ENCODE data around the gene LRMDA.

Gene LRMDA

DNA sequence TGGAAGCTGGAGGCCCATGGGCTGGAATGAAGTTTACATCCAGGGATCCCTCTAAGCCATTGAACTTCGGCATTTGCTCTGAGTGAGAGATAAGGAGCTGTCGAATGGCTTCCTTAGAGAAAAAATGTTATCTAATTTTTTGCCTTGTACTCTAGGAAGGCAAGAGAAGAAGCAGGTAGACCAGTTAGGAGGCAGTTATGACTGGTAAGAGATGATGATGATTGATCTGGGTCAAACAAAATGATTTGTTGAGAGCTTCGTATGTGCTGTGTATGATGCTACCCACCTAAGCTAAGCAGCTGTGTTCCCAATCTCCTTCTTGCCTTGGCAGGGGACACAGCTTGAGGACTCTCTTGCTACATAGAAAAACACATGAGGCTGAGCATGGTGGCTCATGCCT is 370.2 kb downstream of the LRMDA start:
- Histone ChIP-seq H4K20me1 (ENCODE audit: insufficient read depth, low read length) (no peaks in the 10 kb centered on the region), H3K27me3 (ENCODE audit: insufficient read depth, low read length, poor library complexity) (peaks cover under 1% of the 10 kb centered on the region), H3K9me3 (ENCODE audit: insufficient read depth, low read length, severe bottlenecking) (no peaks in the 10 kb centered on the region), H3K9ac (ENCODE audit: low read depth, low read length) (no peak overlapping the region), H3K27ac (ENCODE audit: low read length) (no peak overlapping the region), H2AFZ (ENCODE audit: low read depth, low read length) (no peak overlapping the region), H3K79me2 (ENCODE audit: insufficient read depth, low read length) (no peaks in the 10 kb centered on the region), H3K4me3 (ENCODE audit: low read depth in 1 of 2, low read length in 2 of 2) (no peak overlapping the region), H3K4me2 (ENCODE audit: insufficient read depth, low read length) (no peak overlapping the region), H3K4me1 (ENCODE audit: insufficient read depth, low read length) (no peaks in the 10 kb centered on the region), H3K36me3 (ENCODE audit: insufficient read depth, low read length) (no peaks in the 10 kb centered on the region)
- ATAC-seq (ENCODE audit: insufficient read depth, low read depth) = no peak
- TF ChIP-seq EZH2 (IDR thresholded peaks at IDR 0.05; ENCODE audit: borderline replicate concordance, low read depth, low read length, severe bottlenecking) = no peak
- TF ChIP-seq, protein P1, sequence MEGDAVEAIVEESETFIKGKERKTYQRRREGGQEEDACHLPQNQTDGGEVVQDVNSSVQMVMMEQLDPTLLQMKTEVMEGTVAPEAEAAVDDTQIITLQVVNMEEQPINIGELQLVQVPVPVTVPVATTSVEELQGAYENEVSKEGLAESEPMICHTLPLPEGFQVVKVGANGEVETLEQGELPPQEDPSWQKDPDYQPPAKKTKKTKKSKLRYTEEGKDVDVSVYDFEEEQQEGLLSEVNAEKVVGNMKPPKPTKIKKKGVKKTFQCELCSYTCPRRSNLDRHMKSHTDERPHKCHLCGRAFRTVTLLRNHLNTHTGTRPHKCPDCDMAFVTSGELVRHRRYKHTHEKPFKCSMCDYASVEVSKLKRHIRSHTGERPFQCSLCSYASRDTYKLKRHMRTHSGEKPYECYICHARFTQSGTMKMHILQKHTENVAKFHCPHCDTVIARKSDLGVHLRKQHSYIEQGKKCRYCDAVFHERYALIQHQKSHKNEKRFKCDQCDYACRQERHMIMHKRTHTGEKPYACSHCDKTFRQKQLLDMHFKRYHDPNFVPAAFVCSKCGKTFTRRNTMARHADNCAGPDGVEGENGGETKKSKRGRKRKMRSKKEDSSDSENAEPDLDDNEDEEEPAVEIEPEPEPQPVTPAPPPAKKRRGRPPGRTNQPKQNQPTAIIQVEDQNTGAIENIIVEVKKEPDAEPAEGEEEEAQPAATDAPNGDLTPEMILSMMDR (IDR thresholded peaks at IDR 0.05; ENCODE audit: borderline replicate concordance, extremely low read depth, low read length, poor library complexity, severe bottlenecking) = no peak
- no peak for DNase-seq

DNA sequence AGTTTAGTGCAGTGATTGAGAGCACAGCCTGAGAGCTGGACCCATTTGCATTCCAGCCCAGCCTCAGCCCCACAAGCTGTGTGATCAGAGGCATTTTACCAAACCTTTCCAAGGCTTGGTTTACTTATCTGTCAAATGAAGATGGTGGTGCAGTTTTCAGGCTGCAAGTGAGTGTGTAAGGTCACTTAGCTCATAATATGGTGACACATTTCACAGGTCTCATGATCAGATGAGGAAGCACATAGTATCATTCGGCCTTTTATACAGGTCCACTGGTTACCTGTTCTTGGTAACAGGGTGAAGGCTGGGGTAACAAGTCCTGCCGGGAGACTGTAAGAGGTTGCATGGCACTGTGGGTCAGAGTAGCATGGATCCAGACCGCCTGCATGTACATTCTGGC is 371.7 kb downstream of the LRMDA start:
- Histone ChIP-seq H3K36me3 (ENCODE audit: insufficient read depth, low read length) (no peaks in the 10 kb centered on the region), H3K4me3 (ENCODE audit: low read depth in 1 of 2, low read length in 2 of 2) (no peak overlapping the region), H3K79me2 (ENCODE audit: insufficient read depth, low read length) (no peaks in the 10 kb centered on the region), H3K9me3 (ENCODE audit: insufficient read depth, low read length, severe bottlenecking) (no peaks in the 10 kb centered on the region), H3K27me3 (ENCODE audit: insufficient read depth, low read length, poor library complexity) (peaks cover 6% of the 10 kb centered on the region), H3K9ac (ENCODE audit: low read depth, low read length) (no peak overlapping the region), H3K4me1 (ENCODE audit: insufficient read depth, low read length) (no peaks in the 10 kb centered on the region), H2AFZ (ENCODE audit: low read depth, low read length) (no peak overlapping the region), H3K27ac (ENCODE audit: low read length) (no peak overlapping the region), H4K20me1 (ENCODE audit: insufficient read depth, low read length) (no peaks in the 10 kb centered on the region), H3K4me2 (ENCODE audit: insufficient read depth, low read length) (no peak overlapping the region)
- TF ChIP-seq, protein P1 (IDR thresholded peaks at IDR 0.05; ENCODE audit: borderline replicate concordance, extremely low read depth, low read length, poor library complexity, severe bottlenecking) = no peak
- TF ChIP-seq EZH2 (IDR thresholded peaks at IDR 0.05; ENCODE audit: borderline replicate concordance, low read depth, low read length, severe bottlenecking) = no peak
- DNase-seq (no peak), ATAC-seq (ENCODE audit: insufficient read depth, low read depth) (no peak)

DNA sequence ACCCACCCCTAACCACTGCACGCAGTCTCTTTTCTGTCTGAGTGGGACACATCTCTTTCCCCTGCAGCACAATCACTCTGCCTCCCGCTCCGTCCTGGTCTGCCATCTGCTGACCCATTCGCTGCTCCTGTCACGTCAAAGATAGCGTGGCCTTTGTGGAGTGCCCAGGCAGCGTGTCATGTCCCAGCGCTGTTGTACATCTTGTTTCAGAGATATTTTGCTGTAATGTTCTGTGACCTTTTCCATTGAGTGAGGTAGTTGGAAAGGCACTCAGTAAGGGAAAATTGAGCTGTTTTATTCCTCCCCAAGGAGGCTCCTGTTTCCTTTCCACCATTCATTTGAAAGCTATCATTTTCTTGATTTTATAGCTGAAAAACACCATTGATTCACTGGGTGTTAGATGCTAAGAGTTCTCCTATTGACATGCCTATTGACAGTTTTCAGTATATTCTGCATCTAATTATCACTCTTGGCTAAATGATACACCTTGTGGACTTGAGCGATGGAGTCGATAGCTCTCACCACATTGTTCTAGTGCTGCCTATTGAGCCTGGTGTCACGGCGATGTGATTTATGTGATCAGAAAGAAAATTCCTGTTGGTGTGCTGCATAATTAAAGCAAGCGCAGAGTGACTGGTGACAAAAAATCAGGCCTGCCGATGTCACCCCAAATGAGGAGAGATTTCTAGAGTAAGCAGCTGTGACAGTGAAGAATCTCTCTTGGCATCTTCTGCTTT is 372.6 kb downstream of the LRMDA start:
- H3K4me1 ChIP-seq (ENCODE audit: insufficient read depth, low read length) = no peaks in the 10 kb centered on the region
- H3K4me2 ChIP-seq (ENCODE audit: insufficient read depth, low read length) = no peak overlapping the region
- no peaks in the 10 kb centered on the region for H3K79me2 ChIP-seq (ENCODE audit: insufficient read depth, low read length)
- no peak overlapping the region for H3K27ac ChIP-seq (ENCODE audit: low read length)
- peaks cover 6% of the 10 kb centered on the region for H3K27me3 ChIP-seq (ENCODE audit: insufficient read depth, low read length, poor library complexity)
- H3K4me3 ChIP-seq (ENCODE audit: low read depth in 1 of 2, low read length in 2 of 2) = no peak overlapping the region
- DNase-seq (no peak), ATAC-seq (ENCODE audit: insufficient read depth, low read depth) (no peak)
- no peaks in the 10 kb centered on the region for H3K36me3 ChIP-seq (ENCODE audit: insufficient read depth, low read length)
- H4K20me1 ChIP-seq (ENCODE audit: insufficient read depth, low read length) = no peaks in the 10 kb centered on the region
- no peaks in the 10 kb centered on the region for H3K9me3 ChIP-seq (ENCODE audit: insufficient read depth, low read length, severe bottlenecking)
- no peak overlapping the region for H2AFZ ChIP-seq (ENCODE audit: low read depth, low read length)
- TF ChIP-seq EZH2 (IDR thresholded peaks at IDR 0.05; ENCODE audit: borderline replicate concordance, low read depth, low read length, severe bottlenecking) = no peak
- TF ChIP-seq, protein P1 (IDR thresholded peaks at IDR 0.05; ENCODE audit: borderline replicate concordance, extremely low read depth, low read length, poor library complexity, severe bottlenecking) = no peak
- H3K9ac ChIP-seq (ENCODE audit: low read depth, low read length) = no peak overlapping the region

Measured in DND-41 (cell line).